Fibroblast of skin of left biceps (primary cell): ENCODE measurements around the gene SPC25.

Source experiments
- DNase-seq, 2 experiments: peaks; one replicate each; pipeline ENCODE4 v3.0.0-alpha.2; 2013; ENCODE audit warnings: low read depth in 2 of 2

SPC25 gene

DNA sequence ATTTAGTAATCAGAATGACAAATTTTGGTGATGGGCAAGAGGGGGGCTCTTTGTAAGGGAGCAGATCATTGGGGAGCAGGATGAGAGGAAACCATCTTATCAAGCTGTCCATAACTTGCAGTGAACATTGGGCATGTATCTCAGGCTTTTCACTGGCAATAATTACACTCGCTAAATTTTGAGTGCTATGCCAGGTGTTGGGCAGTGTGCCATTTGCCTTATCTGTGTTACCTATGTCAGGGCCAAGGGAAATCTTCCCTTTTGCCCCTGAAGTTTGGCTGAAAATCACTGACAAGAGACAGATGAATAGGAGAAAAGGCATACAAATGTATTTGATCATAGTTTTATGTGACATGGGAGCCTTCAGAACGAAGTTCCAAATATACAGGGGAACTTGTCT lies 48.8 kb downstream of the SPC25 start:
- no peak for DNase-seq

GRCh38 chr2:168835969-168836368 lies 54.3 kb downstream of the SPC25 start:
- DNase-seq: no peak

- DNase-seq: no peak
Observed at GRCh38 chr2:168831662-168832061, 58.6 kb downstream of the SPC25 start.

DNA sequence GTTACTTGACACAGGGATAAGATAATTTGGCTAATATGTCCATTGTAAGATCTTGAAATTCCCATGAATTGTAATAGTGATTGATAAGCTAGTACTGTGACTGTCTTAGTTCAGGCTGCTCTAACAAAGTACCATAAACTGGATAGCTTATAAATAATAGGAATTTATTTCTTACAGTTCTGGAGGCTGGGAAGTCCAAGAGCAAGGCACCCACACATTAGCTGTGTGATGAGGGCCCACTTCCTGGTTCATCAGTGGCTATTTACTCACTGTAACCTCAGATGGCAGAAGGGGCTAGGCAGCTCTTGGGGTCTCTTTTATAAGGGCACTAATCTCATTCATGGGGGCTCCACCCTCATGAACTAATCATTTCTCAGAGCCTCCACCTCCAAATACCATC lies 59.3 kb downstream of the SPC25 start:
- DNase-seq: no peak

- no peak for DNase-seq
Observed at GRCh38 chr2:168825126-168825525, 65.1 kb downstream of the SPC25 start.

- DNase-seq: no peak
Observed at GRCh38 chr2:168821992-168822391, 68.2 kb downstream of the SPC25 start.

GRCh38 chr2:168821577-168821976 lies 68.7 kb downstream of the SPC25 start:
- no peak for DNase-seq
